GM12878 (cell line): Measurements from ENCODE around the gene HSP90AA1. TPM values are rescaled to one million over a fixed set of nuclear protein-coding genes. Genes with fewer than 3 reads are reported as not detected.

Experiments used
- ATAC-seq: fragments of 200-7000 bp; cut with Tn5 transposase; 3 replicates; pipeline ENCODE4 v1.9.1; 2020; ENCODE audit warnings: mild to moderate bottlenecking, moderate library complexity
- BruUV-seq: library from RNA; stranded (reverse); fragments of 400-500 nt; replicated peaks from 2 replicates; lab custom pipeline; 2021; lab: Mats Ljungman, UMichigan
- CTCF ChIA-PET: fragments of 300-600 bp; sonication (Branson Sonifier 250); formaldehyde crosslinking; extraction: SDS; loops from one replicate; lab custom pipeline; 2021; ENCODE audit warnings: inconsistent platforms; lab: Yijun Ruan, JAX
- POLR2A ChIA-PET: fragments of 350-600 bp; formaldehyde crosslinking; extraction: SDS; loops from one replicate; lab custom pipeline; 2021; ENCODE audit warnings: inconsistent platforms; lab: Charles Lee
- RAD21 ChIA-PET: fragments of 300-600 bp; sonication (Branson Sonifier 250); formaldehyde crosslinking; loops from one replicate; lab custom pipeline; 2023; ENCODE audit warnings: antibody characterized with exemption; ENCODE audit not compliant: unreplicated experiment; lab: Charles Lee
- SMC1A ChIA-PET: fragments of 300-600 bp; sonication (Branson Sonifier 250); formaldehyde crosslinking; loops from one replicate; lab custom pipeline; 2023; ENCODE audit not compliant: unreplicated experiment, uncharacterized antibody; lab: Charles Lee
- DNase-seq: peaks from one replicate; pipeline ENCODE4 v3.0.0-alpha.2; 2011; ENCODE audit warnings: low read depth, low spot score
- FAIRE-seq: peaks from 3 replicates; lab custom pipeline; 2011; peaks lifted over from hg19 to GRCh38; lab: Jason Lieb, UNC
- H2AFZ ChIP-seq: 2 replicates; pipeline ENCODE4 v1.6.0; 2011; ENCODE audit warnings: low read depth, low read length, control low read depth; ENCODE audit not compliant: control insufficient read depth
- H3K27ac ChIP-seq: 2 replicates; pipeline ENCODE4 v1.5.1; 2011; ENCODE audit warnings: control low read depth; ENCODE audit not compliant: control insufficient read depth, insufficient read depth
- H3K27me3 ChIP-seq, 2 experiments: replicated peaks in 1 of 2; 2 replicates each; pipeline versions ENCODE4 v1.6.0 to v1.6.1; 2011; ENCODE audit warnings: low read length in 1 of 2; ENCODE audit not compliant: control insufficient read depth in 2 of 2, insufficient read depth in 2 of 2
- H3K36me3 ChIP-seq, 2 experiments: 2 replicates each; pipeline ENCODE4 v1.5.1; 2011; ENCODE audit warnings: low read length in 1 of 2; ENCODE audit not compliant: control insufficient read depth in 2 of 2, insufficient read depth in 2 of 2
- H3K4me1 ChIP-seq: 2 replicates; pipeline ENCODE4 v1.6.1; 2011; ENCODE audit warnings: mild to moderate bottlenecking, low read length, moderate library complexity, mixed read lengths; ENCODE audit not compliant: control insufficient read depth, insufficient read depth
- H3K4me2 ChIP-seq: 2 replicates; pipeline ENCODE4 v1.6.0; 2011; ENCODE audit warnings: control low read depth; ENCODE audit not compliant: control insufficient read depth, insufficient read depth
- H3K4me3 ChIP-seq: fragments of 200-600 bp; sonication (generic); 2 replicates; pipeline ENCODE4 v1.5.1; 2016
- H3K79me2 ChIP-seq: 2 replicates; pipeline ENCODE4 v1.6.0; 2011; ENCODE audit warnings: low read length; ENCODE audit not compliant: control insufficient read depth, insufficient read depth
- H3K9ac ChIP-seq: 2 replicates; pipeline ENCODE4 v1.8.0; 2011; ENCODE audit warnings: low read length, control low read depth, mixed read lengths; ENCODE audit not compliant: control insufficient read depth, insufficient read depth
- H3K9me3 ChIP-seq: replicated peaks from 3 replicates; pipeline ENCODE4 v1.5.1; 2011; ENCODE audit warnings: mild to moderate bottlenecking, low read length; ENCODE audit not compliant: control insufficient read depth, insufficient read depth
- H4K20me1 ChIP-seq: 2 replicates; pipeline ENCODE4 v1.6.0; 2011; ENCODE audit not compliant: control insufficient read depth, insufficient read depth
- EZH2 ChIP-seq: IDR thresholded peaks from 2 replicates; pipeline ENCODE4 v1.6.1; 2012; ENCODE audit warnings: low read depth, mild to moderate bottlenecking, control low read depth, inconsistent platforms, low read length, borderline replicate concordance; ENCODE audit not compliant: control insufficient read depth
- FOXK2 ChIP-seq: fragments of 450-650 bp; IDR thresholded peaks from 2 replicates; pipeline ENCODE4 v1.6.1; 2017; ENCODE audit warnings: mild to moderate bottlenecking, moderate library complexity
- POLR2A ChIP-seq: IDR thresholded peaks from 2 replicates; pipeline ENCODE4 v1.6.1; 2011; ENCODE audit warnings: low read depth, mild to moderate bottlenecking, low read length
- SREBF2 ChIP-seq: IDR thresholded peaks from 2 replicates; pipeline ENCODE4 v1.6.1; 2012; ENCODE audit warnings: mild to moderate bottlenecking, low read length
- SRF ChIP-seq, 2 experiments: IDR thresholded peaks; 2 replicates each; pipeline ENCODE4 v1.6.1; 2011; ENCODE audit warnings: low read depth in 2 of 2, low read length in 2 of 2, mild to moderate bottlenecking in 1 of 2, moderate library complexity in 1 of 2
- WGBS: methylation state at CpG from one replicate; pipeline ENCODE4 v1.1.6; 2016; ENCODE audit warnings: low lambda C conversion rate; ENCODE audit not compliant: insufficient replicate concordance, insufficient coverage; ENCODE audit errors: missing lambda C conversion rate; 5-methylcytosine and 5-hydroxymethylcytosine counted together
- in situ Hi-C: fragments of 300-500 bp; cut with MboI; formaldehyde crosslinking; loops from 9 replicates; pipeline ENCODE4 v1.14.3; 2018; ENCODE audit warnings: mixed read lengths
- intact Hi-C: fragments of 100-400 bp; cut with micrococcal nuclease; formaldehyde crosslinking; loops from one replicate; pipeline ENCODE4 v1.14.2; 2022; ENCODE audit not compliant: unreplicated experiment
- polyA plus RNA-seq, 11 experiments: library from polyadenylated mRNA; depleted of rRNA in 4 of 11; unstranded in 6 of 11; stranded (reverse) in 5 of 11; fragments of >200 nt; fragmentation: Nextera tagmentation in 4 of 11; fragmentation: Illumina TruSeq in 1 of 11; extraction: Ambion mirVana in 4 of 11; extraction: Trizol in 1 of 11; gene quantifications; 1 replicate in 1 of 11; 2 replicates in 10 of 11; pipeline versions ENCODE4 v1.2.1 to v1.2.3, GENCODE V29; 2011 to 2016; ENCODE audit warnings: inconsistent platforms in 2 of 11, missing spikeins in 2 of 11, low read depth in 1 of 11
- total RNA-seq, 4 experiments: library from RNA; depleted of rRNA in 3 of 4; stranded (reverse); fragments of >200 nt in 3 of 4; fragmentation: Illumina TruSeq in 1 of 4; extraction: Trizol in 1 of 4; gene quantifications; 2 replicates each; pipeline versions ENCODE4 v1.2.1 to v1.2.3, GENCODE V29; 2013 to 2021

Gene HSP90AA1
- total and polyA plus RNA-seq, 10 of the 15 experiments (the other 5 are each of a cell fraction or from before 2014, with no cell fraction given): 262 to 1,315 (median 635) TPM

DNA sequence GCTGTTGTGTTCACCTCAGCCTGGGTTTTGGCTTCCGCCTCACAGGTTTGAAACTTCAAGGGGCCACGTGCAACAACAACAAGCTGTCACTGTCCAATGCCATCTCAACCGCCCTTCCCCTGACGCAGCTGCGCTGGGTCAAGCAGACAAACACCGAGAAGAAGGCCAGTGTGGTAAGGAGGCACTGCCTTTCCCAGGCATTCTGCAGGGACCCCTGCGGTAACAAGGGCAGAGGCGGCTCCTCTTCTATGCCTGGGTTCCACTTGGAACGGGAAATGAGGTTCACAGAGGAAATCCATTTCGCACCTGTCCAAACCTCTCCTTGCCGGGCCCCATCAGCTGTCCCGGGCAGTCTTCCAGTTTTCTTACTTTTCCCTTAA is 36.8 kb downstream of the HSP90AA1 start:
- H3K27ac ChIP-seq: no peak overlapping the region
- ChIA-PET CTCF (no interaction called here), POLR2A (no interaction called here), RAD21 (interaction anchor here (1.8 kb wide), 1 partner anchor 46 kb away, joined by 4 read pairs; no protein-coding TSS in a partner anchor), SMC1A (interaction anchor here (0.6 to 1.7 kb wide), 2 partner anchors 10 to 47 kb away, joined by 3 to 8 read pairs; no protein-coding TSS in a partner anchor)
- DNase-seq (no peak), ATAC-seq (no peak), FAIRE-seq (no peak)
- H2AFZ ChIP-seq: no peak overlapping the region
- H3K4me3 ChIP-seq: no peak overlapping the region
- TF ChIP-seq SREBF2 (no peak), FOXK2 (no peak), EZH2 (no peak)
- H3K36me3 ChIP-seq: peaks cover 0 to 33% of the 10 kb centered on the region in 2 experiments; a peak in 2 of 4 replicates
- H3K9ac ChIP-seq: no peak overlapping the region
- no peaks in the 10 kb centered on the region for H3K4me1 ChIP-seq
- H4K20me1 ChIP-seq: no peaks in the 10 kb centered on the region
- H3K27me3 ChIP-seq: no peaks in the 10 kb centered on the region
- H3K9me3 ChIP-seq: no peaks in the 10 kb centered on the region
- no TSS peak for BruUV-seq
- H3K79me2 ChIP-seq: no peaks in the 10 kb centered on the region
- H3K4me2 ChIP-seq: no peak overlapping the region
- intact Hi-C loops (loop anchor here (2.0 kb wide), 1 partner anchor 27 kb away; no protein-coding TSS in a partner anchor), in situ Hi-C loops (no loop called here)
- 96% methylated on average over 12 of the region's 12 CpGs for WGBS

DNA sequence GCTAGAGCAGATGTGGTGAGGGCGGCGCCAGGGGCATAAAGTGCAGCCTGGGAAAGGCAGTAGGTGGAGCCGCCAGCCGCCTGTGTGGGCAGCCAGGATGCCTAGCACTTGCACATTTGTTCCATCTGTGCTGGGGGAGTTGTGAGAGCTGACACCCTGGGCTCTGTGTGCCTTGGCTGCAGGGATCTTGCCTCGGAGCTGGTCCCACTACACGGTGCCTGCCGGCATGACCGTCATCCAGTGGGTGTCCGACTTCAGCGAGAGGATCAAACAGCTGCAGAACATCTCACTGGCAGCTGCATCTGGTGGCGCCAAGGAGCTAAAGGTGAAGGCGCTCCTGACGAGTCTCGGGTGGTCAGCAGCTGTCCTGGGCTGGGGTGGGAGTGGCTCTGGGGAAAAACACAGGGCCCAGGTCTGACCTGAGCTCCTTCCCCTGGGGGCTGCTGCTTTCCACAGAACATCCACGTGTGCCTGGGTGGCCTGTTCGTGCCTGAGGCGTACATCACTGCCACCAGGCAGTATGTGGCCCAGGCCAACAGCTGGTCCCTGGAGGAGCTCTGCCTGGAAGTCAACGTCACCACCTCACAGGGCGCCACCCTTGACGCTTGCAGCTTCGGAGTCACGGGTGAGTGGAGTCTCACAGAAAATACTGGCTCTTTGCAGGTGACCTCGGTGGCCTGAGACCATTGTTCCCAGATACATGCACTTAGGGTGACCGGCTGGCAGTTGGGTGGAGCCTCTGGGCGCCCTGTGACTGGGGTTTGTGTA is 37.4 kb downstream of the HSP90AA1 start:
- Histone ChIP-seq H3K9ac (no peak overlapping the region), H3K79me2 (no peaks in the 10 kb centered on the region), H3K4me2 (no peak overlapping the region), H3K9me3 (no peaks in the 10 kb centered on the region), H3K27me3 (no peaks in the 10 kb centered on the region), H4K20me1 (no peaks in the 10 kb centered on the region), H3K4me1 (no peaks in the 10 kb centered on the region), H2AFZ (no peak overlapping the region), H3K27ac (no peak overlapping the region), H3K36me3 (peaks cover under 1 to 37% of the 10 kb centered on the region in 2 experiments; a peak in 3 of 4 replicates), H3K4me3 (no peak overlapping the region)
- CTCF ChIA-PET: interaction anchor here (0.6 to 1.8 kb wide), 2 partner anchors 80 to 269 kb away, joined by 3 to 5 read pairs; no protein-coding TSS in a partner anchor
- ATAC-seq (no peak), DNase-seq (no peak), FAIRE-seq (no peak)
- intact Hi-C loops: loop anchor here (2.0 kb wide), 1 partner anchor 27 kb away; no protein-coding TSS in a partner anchor
- POLR2A ChIA-PET: no interaction called here
- RAD21 ChIA-PET: interaction anchor here (1.8 kb wide), 1 partner anchor 47 kb away, joined by 4 read pairs; no protein-coding TSS in a partner anchor
- SMC1A ChIA-PET: interaction anchor here (0.6 to 1.7 kb wide), 2 partner anchors 10 to 47 kb away, joined by 3 to 8 read pairs; no protein-coding TSS in a partner anchor
- 94% methylated on average over 25 of the region's 25 CpGs for WGBS
- BruUV-seq: no TSS peak
- no peak for TF ChIP-seq SRF (IDR thresholded peaks at IDR 0.05; ENCODE audit: low read depth in 2 of 2, low read length in 2 of 2)
- TF ChIP-seq POLR2A: 0 out of 2 replicates have a peak, but pooled peaks have one; percentile 18
- in situ Hi-C loops: no loop called here
